AG09309 (cell line): ENCODE measurements around the gene NTN3.

Experiments used
- DNase-seq: peaks from one replicate; pipeline ENCODE4 v3.0.0-alpha.2; 2010; ENCODE audit warnings: low read depth
- H3K4me3 ChIP-seq: 2 replicates; pipeline ENCODE4 v1.5.1; 2011; ENCODE audit warnings: mild to moderate bottlenecking, low read depth, low read length, moderate library complexity; ENCODE audit not compliant: control insufficient read depth
- TF ChIP-seq, protein P1 (sequence below): IDR thresholded peaks from 2 replicates; pipeline ENCODE4 v1.5.1; 2011; ENCODE audit warnings: mild to moderate bottlenecking, low read depth, low read length, inconsistent platforms; ENCODE audit not compliant: insufficient read depth, control insufficient read depth; ENCODE audit errors: missing control alignments

NTN3 gene

DNA sequence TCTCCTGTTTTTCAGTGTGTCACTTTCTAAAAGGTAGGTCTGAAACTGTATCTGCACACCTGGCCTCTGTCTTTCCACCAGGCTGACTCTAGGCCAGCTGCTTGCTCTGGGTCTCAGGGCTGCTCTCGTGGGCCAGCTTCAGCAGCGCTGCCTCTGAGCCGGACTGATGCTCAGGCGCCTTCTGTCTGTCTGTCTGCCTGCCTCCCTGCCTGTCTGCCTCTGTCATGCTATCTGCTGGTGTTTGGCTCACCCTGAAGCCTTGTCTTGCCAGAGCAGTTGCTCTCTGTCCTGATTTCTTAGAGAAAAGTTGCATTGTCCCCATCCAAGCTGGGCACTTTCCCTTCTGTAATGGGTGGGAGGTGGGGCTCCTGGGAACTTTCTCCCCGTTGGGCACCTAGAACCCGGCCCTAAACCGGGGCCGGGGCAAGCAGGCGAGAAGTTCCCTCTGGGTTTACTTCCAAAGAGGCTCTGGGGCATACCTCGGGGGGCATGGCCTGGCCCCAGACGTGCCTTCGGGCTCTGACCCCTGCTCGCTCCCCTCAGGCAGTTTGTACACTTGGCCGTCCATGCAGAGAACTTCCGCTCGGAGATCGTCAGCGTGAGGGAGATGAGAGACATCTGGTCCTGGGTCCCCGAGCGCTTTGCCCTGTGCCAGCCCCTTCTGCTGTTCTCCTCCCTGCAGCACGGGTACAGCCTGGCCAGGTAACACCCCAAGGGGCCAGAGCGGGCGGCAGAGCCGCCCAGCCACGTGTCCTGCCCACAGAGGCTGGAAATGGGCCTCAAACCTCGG lies 26.8 kb downstream of the NTN3 start:
- no peak overlapping the region for H3K4me3 ChIP-seq
- no peak for DNase-seq
- TF ChIP-seq, protein P1, sequence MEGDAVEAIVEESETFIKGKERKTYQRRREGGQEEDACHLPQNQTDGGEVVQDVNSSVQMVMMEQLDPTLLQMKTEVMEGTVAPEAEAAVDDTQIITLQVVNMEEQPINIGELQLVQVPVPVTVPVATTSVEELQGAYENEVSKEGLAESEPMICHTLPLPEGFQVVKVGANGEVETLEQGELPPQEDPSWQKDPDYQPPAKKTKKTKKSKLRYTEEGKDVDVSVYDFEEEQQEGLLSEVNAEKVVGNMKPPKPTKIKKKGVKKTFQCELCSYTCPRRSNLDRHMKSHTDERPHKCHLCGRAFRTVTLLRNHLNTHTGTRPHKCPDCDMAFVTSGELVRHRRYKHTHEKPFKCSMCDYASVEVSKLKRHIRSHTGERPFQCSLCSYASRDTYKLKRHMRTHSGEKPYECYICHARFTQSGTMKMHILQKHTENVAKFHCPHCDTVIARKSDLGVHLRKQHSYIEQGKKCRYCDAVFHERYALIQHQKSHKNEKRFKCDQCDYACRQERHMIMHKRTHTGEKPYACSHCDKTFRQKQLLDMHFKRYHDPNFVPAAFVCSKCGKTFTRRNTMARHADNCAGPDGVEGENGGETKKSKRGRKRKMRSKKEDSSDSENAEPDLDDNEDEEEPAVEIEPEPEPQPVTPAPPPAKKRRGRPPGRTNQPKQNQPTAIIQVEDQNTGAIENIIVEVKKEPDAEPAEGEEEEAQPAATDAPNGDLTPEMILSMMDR: no peak

DNA sequence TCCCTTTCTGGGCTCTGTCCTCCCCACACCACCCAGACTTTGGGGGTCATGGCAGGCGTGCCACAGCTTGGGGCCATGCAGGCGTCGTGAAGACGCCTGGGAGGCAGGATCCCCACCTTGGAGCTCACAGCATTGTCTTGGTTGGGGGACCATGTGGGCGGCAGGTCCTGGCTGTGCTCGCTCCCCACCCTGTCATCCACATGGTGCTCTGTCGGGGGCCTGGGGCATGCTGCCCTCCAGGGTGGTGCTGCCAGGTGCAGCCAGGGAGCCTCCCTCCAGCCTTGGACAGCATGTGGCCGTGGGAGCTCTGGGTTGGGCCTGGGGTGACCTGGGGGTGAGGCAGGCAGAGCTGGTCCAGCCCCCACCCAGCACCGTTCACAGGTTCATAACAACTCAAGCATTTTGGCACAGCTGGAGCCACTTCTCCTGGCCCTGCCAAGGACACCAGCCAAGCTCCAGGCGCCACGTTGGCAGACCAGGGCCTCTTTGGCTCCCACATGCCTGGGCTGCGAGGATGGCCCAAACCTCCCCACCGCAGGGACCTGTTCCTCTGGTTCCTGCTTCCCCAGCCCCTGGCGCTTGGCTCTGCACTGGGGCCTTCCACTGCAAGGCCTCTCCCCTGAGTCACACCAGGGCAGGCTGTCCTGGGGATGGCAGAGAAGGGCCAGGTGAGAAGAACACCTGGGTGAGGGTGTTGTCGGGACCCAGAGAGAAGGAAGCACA lies 27.6 kb downstream of the NTN3 start:
- TF ChIP-seq, protein P1: no peak
- no peak for DNase-seq
- no peak overlapping the region for H3K4me3 ChIP-seq

DNA sequence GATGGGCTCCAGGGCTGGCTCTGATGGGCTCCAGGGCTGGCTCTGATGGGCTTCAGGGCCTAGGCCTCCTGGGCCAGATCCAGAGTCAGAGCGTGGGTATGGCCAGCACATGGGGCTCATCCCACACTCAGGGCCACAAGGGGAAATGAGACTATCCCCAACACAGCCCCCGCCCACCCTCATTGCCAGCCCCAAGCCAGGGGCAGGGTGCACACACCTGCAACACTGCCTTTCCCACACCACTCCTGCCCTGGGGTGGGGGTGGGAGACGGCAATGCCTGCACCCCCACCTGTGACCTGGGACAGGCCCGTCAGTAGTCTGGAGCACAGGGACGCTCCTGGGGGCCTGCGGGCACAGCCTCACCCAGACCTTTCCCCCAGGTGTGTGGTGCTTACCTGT lies 28.4 kb downstream of the NTN3 start:
- TF ChIP-seq, protein P1: no peak
- no peak for DNase-seq
- H3K4me3 ChIP-seq: no peak overlapping the region

DNA sequence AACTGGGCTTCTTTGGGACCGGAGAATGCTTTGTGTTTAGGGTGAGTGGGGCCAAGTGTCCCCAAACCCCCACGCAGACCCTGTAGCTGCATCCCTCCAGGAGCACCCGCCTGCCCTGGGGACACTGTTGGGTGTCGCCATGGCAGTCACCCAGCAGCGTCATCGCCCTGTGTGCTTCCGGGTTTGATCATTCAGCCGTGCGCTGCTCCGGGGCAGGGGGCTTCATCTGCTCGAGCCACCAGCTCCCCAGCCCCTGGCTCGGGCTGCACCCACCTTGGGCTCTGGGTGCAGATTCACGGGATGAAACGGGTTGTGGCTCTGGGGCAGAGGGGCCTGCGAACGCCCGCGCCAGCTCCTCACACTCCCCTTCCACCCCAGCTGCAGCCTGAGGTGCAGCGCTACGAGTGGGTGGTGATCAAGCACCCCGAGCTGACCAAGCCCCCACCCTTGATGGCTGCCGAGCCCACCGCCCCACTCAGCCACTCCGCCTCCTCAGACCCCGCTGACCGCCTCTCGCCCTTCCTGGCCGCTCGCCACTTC lies 28.9 kb downstream of the NTN3 start:
- no peak for DNase-seq
- TF ChIP-seq, protein P1: no peak
- no peak overlapping the region for H3K4me3 ChIP-seq

DNA sequence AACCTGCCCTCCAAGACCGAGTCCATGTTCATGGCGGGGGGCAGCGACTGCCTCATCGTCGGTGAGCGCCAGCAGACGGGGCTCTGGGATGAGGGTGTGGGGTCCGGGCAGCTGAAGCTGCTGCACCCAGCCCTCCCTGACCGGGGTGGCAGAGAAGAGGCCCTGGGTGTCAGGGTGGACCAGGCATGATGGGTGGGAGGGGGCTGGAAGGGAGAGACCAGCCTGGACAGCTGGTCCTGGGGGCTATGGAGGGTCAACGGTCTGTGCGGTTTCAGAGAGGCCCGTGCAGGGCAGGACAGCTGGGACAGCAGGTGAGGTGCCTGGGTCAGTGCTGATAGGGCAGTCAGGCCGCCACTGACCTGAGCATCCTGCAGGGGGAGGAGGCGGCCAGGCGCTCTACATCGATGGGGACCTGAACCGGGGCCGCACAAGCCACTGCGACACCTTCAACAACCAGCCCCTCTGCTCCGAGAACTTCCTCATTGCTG lies 29.4 kb downstream of the NTN3 start:
- DNase-seq: no peak
- TF ChIP-seq, protein P1: no peak
- no peak overlapping the region for H3K4me3 ChIP-seq

DNA sequence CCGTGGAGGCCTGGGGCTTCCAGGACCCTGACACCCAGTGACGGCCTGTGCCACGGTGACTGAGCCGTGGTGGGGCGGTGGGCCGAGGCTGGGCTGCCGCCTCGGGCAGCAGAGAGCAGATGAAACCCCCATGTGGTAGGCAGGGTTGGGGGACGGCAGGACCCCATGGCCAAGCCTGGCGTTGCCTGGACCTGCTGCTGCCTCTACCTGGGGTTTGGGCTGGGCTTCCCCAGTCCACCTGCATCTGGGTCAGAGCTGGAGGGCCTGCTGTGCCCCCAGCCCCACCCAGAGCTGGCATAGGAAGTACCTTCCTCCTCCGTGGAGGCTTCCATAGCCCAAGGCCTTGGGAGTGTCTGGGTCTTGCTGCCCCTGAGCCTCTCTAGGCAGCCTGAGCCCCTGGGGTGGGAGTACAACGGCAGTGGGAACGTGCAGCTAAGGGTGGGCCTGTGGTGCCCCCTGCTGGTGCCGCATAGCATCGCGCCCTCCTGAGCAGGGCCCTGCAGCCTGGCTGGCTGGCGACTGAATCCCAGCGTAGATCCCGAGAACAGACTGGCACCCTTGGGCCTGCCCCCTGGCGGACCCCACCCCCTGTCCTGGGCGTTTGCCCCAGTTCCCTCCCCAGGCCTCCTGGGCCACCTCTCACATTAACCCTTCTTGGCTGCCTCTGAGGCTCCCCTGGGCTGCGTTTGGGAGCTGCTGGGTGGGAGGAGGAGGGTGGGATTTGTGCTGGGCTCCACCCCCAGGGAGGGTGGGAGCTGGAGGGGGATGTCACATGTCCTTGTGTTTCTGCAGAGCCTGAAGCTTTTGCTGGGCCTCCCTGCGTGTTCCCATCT lies 30.0 kb downstream of the NTN3 start:
- TF ChIP-seq, protein P1: peak; percentile 96
- no peak overlapping the region for H3K4me3 ChIP-seq
- no peak for DNase-seq
